Upper lobe of right lung (tissue), 1 donor: Measurements from ENCODE around the gene PDSS1. TPM values are rescaled to one million over a fixed set of nuclear protein-coding genes. Genes with fewer than 3 reads are reported as not detected.

ENCODE experiments used
- ATAC-seq: fragments of 200-7000 bp; cut with Tn5 transposase; one replicate; pipeline ENCODE4 v1.9.1; 2020; ENCODE audit warnings: mild to moderate bottlenecking, moderate library complexity
- DNase-seq: peaks from one replicate; pipeline ENCODE4 v3.0.0-alpha.2; 2020
- H3K27ac ChIP-seq: fragments of 200-600 bp; one replicate; pipeline ENCODE4 v1.8.0; 2022
- H3K27me3 ChIP-seq: fragments of 200-600 bp; one replicate; pipeline ENCODE4 v1.8.0; 2022; ENCODE audit warnings: mild to moderate bottlenecking
- H3K36me3 ChIP-seq: fragments of 200-600 bp; one replicate; pipeline ENCODE4 v1.8.0; 2022
- H3K4me1 ChIP-seq: fragments of 200-600 bp; one replicate; pipeline ENCODE4 v1.8.0; 2022
- H3K4me3 ChIP-seq: fragments of 200-600 bp; one replicate; pipeline ENCODE4 v1.8.0; 2022; ENCODE audit warnings: mild to moderate bottlenecking
- H3K9me3 ChIP-seq: fragments of 200-600 bp; one replicate; pipeline ENCODE4 v1.8.0; 2022
- intact Hi-C: fragments of 100-400 bp; cut with DNase I; formaldehyde crosslinking; loops from one replicate; pipeline ENCODE4 v1.11.0; 2022
- total RNA-seq: library from RNA; stranded (reverse); fragmentation: NEBNext Ultra II Directional; extraction: Animal tissue kit (Norgen Biotek cat#: 25700); gene quantifications from one replicate; pipeline ENCODE4 v1.2.1, GENCODE V29; 2021
- TF ChIP-seq, protein P1 (sequence below): fragments of 200-600 bp; IDR thresholded peaks from one replicate; pipeline ENCODE4 v1.8.0; 2022; ENCODE audit warnings: antibody characterized with exemption
- donor health status: DM: no; HTN: yes; CAD: no; lungs with severe emphysema.

The PDSS1 gene
- total RNA-seq, 1 donor from 2014 or later = 6.2 TPM

DNA sequence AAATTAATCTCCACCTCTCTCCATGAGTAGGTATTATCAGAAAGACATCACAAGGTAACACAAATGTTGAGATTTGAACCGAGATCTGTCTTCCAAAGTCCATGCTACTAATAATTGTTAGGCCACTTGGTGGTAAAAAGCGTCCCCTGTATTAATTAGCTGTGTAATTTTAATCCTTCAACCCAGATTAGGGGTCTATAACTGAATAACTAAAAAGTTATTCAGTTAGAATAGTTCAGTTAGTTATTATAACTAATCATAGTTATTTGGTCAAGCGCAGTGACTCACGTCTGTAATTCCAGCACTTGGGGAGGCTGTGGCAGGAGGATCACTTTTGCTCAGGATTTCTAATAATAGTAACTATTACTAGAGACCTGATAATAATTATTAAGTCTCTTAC is 5.6 kb downstream of the PDSS1 start:
- TF ChIP-seq, protein P1, sequence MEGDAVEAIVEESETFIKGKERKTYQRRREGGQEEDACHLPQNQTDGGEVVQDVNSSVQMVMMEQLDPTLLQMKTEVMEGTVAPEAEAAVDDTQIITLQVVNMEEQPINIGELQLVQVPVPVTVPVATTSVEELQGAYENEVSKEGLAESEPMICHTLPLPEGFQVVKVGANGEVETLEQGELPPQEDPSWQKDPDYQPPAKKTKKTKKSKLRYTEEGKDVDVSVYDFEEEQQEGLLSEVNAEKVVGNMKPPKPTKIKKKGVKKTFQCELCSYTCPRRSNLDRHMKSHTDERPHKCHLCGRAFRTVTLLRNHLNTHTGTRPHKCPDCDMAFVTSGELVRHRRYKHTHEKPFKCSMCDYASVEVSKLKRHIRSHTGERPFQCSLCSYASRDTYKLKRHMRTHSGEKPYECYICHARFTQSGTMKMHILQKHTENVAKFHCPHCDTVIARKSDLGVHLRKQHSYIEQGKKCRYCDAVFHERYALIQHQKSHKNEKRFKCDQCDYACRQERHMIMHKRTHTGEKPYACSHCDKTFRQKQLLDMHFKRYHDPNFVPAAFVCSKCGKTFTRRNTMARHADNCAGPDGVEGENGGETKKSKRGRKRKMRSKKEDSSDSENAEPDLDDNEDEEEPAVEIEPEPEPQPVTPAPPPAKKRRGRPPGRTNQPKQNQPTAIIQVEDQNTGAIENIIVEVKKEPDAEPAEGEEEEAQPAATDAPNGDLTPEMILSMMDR = no peak
- Histone ChIP-seq H3K36me3 (no peaks in the 10 kb centered on the region), H3K27ac (no peak overlapping the region), H3K4me1 (peaks cover 8% of the 10 kb centered on the region), H3K4me3 (no peak overlapping the region), H3K9me3 (no peaks in the 10 kb centered on the region), H3K27me3 (no peaks in the 10 kb centered on the region)
- ATAC-seq (no peak), DNase-seq (no peak)
- intact Hi-C loops = no loop called here

DNA sequence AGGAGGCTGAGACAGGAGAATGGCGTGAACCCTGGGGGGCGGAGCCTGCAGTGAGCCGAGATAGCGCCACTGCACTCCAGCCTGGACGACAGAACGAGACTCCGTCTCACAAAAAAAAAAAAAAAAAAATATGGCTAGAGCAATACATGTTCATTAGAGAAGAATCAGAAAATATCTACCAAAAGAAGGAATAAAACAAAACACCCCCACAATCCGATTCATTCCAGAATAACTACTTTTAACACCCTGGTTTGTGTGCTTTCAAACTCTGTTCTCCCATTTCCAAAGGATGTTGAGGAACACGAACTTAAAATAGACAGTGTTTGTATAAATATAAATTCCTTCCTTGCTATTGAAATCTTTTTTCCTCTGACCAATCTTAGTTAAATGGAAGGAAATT is 6.5 kb downstream of the PDSS1 start:
- Histone ChIP-seq H3K9me3 (no peaks in the 10 kb centered on the region), H3K27me3 (no peaks in the 10 kb centered on the region), H3K4me3 (no peak overlapping the region), H3K4me1 (no peaks in the 10 kb centered on the region), H3K27ac (no peak overlapping the region), H3K36me3 (no peaks in the 10 kb centered on the region)
- ATAC-seq = no peak
- DNase-seq = no peak
- intact Hi-C loops = no loop called here
- TF ChIP-seq, protein P1 = no peak

DNA sequence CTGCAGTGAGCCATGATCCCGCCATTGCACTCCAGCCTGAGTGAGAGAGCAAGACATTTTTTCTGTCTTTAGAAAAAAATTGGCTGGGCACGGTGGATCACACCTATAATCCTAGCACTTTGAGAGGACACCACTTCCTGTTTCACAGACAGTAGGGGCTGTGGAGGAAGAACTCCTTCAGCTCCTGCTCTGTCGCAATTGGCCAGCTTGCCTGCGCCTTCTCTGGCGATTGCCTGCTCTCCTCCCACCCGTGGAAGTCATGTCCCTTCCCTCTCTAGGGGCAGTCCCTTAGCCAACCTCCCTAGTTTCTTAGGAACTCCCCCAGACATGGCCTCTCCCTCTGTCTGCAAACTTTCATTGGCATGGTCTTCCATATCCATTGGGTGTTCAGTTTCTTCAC is 8.7 kb downstream of the PDSS1 start:
- H3K4me1 ChIP-seq = no peaks in the 10 kb centered on the region
- ATAC-seq (peak; percentile 94), DNase-seq (peak; percentile 76)
- no peaks in the 10 kb centered on the region for H3K36me3 ChIP-seq
- no peaks in the 10 kb centered on the region for H3K27me3 ChIP-seq
- no peak overlapping the region for H3K4me3 ChIP-seq
- no peaks in the 10 kb centered on the region for H3K9me3 ChIP-seq
- TF ChIP-seq, protein P1 = no peak
- no peak overlapping the region for H3K27ac ChIP-seq
- intact Hi-C loops = no loop called here

DNA sequence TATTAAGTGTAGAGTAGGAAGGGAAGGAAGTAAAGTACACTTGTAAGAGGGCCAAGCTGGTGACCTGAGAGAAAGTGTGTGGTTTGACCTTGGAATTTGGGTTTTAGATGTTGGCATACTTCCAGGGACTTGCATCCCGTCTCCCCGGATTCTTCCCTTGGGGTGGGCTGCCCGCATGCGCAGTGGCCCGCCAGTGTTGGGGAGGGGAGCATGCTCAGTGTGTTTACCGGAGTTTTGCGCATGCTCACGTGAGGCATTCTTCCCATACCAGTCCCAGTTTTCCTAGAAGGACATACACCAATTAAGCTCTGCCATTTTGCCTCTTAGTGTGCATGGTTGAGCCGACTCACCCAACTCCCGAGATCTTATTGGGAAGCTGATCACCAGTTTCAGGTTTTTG is 9.4 kb downstream of the PDSS1 start:
- no peaks in the 10 kb centered on the region for H3K27me3 ChIP-seq
- intact Hi-C loops = no loop called here
- TF ChIP-seq, protein P1 = no peak
- no peaks in the 10 kb centered on the region for H3K4me1 ChIP-seq
- no peaks in the 10 kb centered on the region for H3K36me3 ChIP-seq
- ATAC-seq (no peak), DNase-seq (no peak)
- H3K4me3 ChIP-seq = no peak overlapping the region
- H3K9me3 ChIP-seq = no peaks in the 10 kb centered on the region
- no peak overlapping the region for H3K27ac ChIP-seq

DNA sequence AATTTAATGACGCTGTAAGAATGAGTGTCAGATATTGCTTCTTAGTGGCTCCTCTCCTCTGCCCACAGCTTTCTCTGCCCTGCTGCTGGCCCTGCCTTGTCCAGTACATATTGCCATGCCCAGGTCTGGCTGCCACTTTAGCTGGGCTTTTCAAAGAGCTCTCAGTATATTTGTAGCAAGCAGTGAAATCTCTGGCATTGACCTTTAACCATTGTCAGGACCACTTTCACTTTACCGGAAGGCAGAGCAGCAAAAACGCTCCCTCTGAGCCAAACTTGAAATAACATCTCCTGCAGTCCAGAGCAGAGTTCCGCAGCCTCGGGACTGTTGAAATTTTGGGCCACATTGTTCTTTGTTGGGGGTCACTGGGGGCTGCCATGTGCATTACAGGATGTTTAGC is 13.8 kb downstream of the PDSS1 start:
- Histone ChIP-seq H3K27ac (no peak overlapping the region), H3K36me3 (peaks cover 13% of the 10 kb centered on the region), H3K9me3 (no peaks in the 10 kb centered on the region), H3K27me3 (no peaks in the 10 kb centered on the region), H3K4me3 (no peak overlapping the region), H3K4me1 (no peaks in the 10 kb centered on the region)
- intact Hi-C loops = no loop called here
- TF ChIP-seq, protein P1 = no peak
- DNase-seq = no peak
- ATAC-seq = no peak

DNA sequence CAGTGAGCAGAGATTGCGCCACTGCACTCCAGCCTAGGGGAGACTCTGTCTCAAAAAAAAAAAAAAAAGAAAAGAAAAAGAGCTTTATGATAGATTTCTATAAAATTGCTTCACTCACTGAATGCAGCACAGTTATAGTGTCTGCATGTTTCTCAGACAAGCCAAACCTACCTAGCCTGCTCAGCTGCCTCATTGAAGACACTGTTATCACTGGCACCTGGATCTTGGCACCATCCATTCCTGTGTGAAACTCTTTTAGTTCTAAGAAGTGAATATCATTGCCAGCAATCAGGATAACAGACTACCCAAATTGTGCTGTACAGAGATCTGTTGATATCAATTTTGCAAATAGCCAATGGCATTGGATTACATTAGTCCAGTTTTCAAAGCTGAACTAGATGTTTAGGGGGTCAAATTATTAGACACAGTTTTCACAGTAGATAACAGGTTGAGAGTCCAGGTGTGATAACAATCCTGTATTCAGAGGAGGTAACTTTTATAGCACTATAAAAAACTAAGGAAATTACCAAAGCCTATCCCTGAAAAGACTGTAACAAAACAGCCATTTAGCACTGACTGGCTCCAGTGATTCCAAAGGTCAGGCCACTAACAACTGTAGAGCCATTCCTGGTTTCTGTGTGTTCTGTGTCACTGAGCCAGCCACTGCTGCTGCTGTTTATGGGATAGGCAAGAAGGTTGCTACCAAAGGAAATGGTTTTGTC is 17.1 kb downstream of the PDSS1 start:
- TF ChIP-seq, protein P1 = no peak
- H3K9me3 ChIP-seq = no peaks in the 10 kb centered on the region
- DNase-seq = no peak
- ATAC-seq = no peak
- H3K4me3 ChIP-seq = no peak overlapping the region
- intact Hi-C loops = no loop called here
- no peaks in the 10 kb centered on the region for H3K4me1 ChIP-seq
- H3K36me3 ChIP-seq = peaks cover 24% of the 10 kb centered on the region
- no peaks in the 10 kb centered on the region for H3K27me3 ChIP-seq
- no peak overlapping the region for H3K27ac ChIP-seq
